Duodenal mucosa (tissue), 2 donors: Measurements from ENCODE around the gene ARHGDIA.

ENCODE experiments used
- H3K27ac ChIP-seq: one replicate; pipeline ENCODE4 v1.7.0; 2013; ENCODE audit warnings: low read depth, low read length
- H3K27me3 ChIP-seq, 2 donors: one replicate each; pipeline ENCODE4 v1.7.0; 2013; ENCODE audit warnings: low read length in 2 of 2, control low read depth in 1 of 2; ENCODE audit not compliant: insufficient read depth in 2 of 2, control insufficient read depth in 1 of 2
- H3K36me3 ChIP-seq, 2 donors: one replicate each; pipeline ENCODE4 v1.7.0; 2013; ENCODE audit warnings: low read length in 2 of 2, control low read depth in 1 of 2; ENCODE audit not compliant: insufficient read depth in 2 of 2, control insufficient read depth in 1 of 2
- H3K4me1 ChIP-seq, 2 donors: one replicate each; pipeline ENCODE4 v1.7.0; 2013; ENCODE audit warnings: low read length in 2 of 2, control low read depth in 1 of 2; ENCODE audit not compliant: insufficient read depth in 2 of 2, control insufficient read depth in 1 of 2
- H3K4me3 ChIP-seq, 2 donors: one replicate each; pipeline ENCODE4 v1.7.0; 2013; ENCODE audit warnings: low read length in 2 of 2, low read depth in 1 of 2
- H3K9ac ChIP-seq, 2 donors: one replicate each; pipeline ENCODE4 v1.7.0; 2013; ENCODE audit warnings: low read length in 2 of 2, low read depth in 1 of 2
- H3K9me3 ChIP-seq, 2 donors: one replicate each; pipeline ENCODE4 v1.7.0; 2013; ENCODE audit warnings: low read length in 2 of 2, control low read depth in 1 of 2; ENCODE audit not compliant: control insufficient read depth in 1 of 2

The ARHGDIA gene

GRCh38 chr17:81901167-81902022 lies 30.3 kb upstream of the ARHGDIA start:
- Histone ChIP-seq H3K9me3 (no peaks in the 10 kb centered on the region), H3K4me3 (no peak overlapping the region), H3K27me3 (no peaks in the 10 kb centered on the region), H3K9ac (no peak overlapping the region), H3K4me1 (peaks cover 4 to 14% of the 10 kb centered on the region in 2 donors), H3K36me3 (peaks cover 12 to 66% of the 10 kb centered on the region in 2 donors), H3K27ac (no peak overlapping the region)

- H3K27me3 ChIP-seq: no peaks in the 10 kb centered on the region
- peaks cover 4 to 14% of the 10 kb centered on the region in 2 donors for H3K4me1 ChIP-seq
- H3K9me3 ChIP-seq: no peaks in the 10 kb centered on the region
- peaks cover 14 to 62% of the 10 kb centered on the region in 2 donors for H3K36me3 ChIP-seq
- no peak overlapping the region for H3K4me3 ChIP-seq
- H3K9ac ChIP-seq: no peak overlapping the region
- no peak overlapping the region for H3K27ac ChIP-seq
Observed at GRCh38 chr17:81900181-81900820, 29.2 kb upstream of the ARHGDIA start.

- peaks cover 4 to 14% of the 10 kb centered on the region in 2 donors for H3K4me1 ChIP-seq
- H3K36me3 ChIP-seq: peaks cover 14 to 56% of the 10 kb centered on the region in 2 donors
- H3K9ac ChIP-seq: no peak overlapping the region
- no peak overlapping the region for H3K27ac ChIP-seq
- no peaks in the 10 kb centered on the region for H3K9me3 ChIP-seq
- no peak overlapping the region for H3K4me3 ChIP-seq
- H3K27me3 ChIP-seq: no peaks in the 10 kb centered on the region
Observed at GRCh38 chr17:81899514-81900166, 28.5 kb upstream of the ARHGDIA start.

- H3K27ac ChIP-seq: no peak overlapping the region
- no peaks in the 10 kb centered on the region for H3K27me3 ChIP-seq
- H3K9me3 ChIP-seq: no peaks in the 10 kb centered on the region
- peaks cover 17 to 54% of the 10 kb centered on the region in 2 donors for H3K36me3 ChIP-seq
- H3K4me1 ChIP-seq: peaks cover 4 to 14% of the 10 kb centered on the region in 2 donors
- no peak overlapping the region for H3K4me3 ChIP-seq
- H3K9ac ChIP-seq: no peak overlapping the region
Observed at GRCh38 chr17:81898885-81899284, 27.7 kb upstream of the ARHGDIA start.

GRCh38 chr17:81898029-81898866 lies 27.1 kb upstream of the ARHGDIA start:
- Histone ChIP-seq H3K27ac (no peak overlapping the region), H3K36me3 (peaks cover 17 to 53% of the 10 kb centered on the region in 2 donors)

GRCh38 chr17:81895400-81895799 lies 24.3 kb upstream of the ARHGDIA start:
- H3K27me3 ChIP-seq: no peaks in the 10 kb centered on the region
- H3K9me3 ChIP-seq: no peaks in the 10 kb centered on the region
- no peak overlapping the region for H3K4me3 ChIP-seq
- H3K36me3 ChIP-seq: peaks cover 15 to 51% of the 10 kb centered on the region in 2 donors
- peaks cover 2 to 3% of the 10 kb centered on the region in 2 donors for H3K4me1 ChIP-seq
- H3K27ac ChIP-seq: no peak overlapping the region
- no peak overlapping the region for H3K9ac ChIP-seq

More at GRCh38 chr17:81898029-81898866, 27.1 kb upstream of the ARHGDIA start:
- Histone ChIP-seq H3K9ac (no peak overlapping the region), H3K4me1 (peaks cover 4 to 14% of the 10 kb centered on the region in 2 donors), H3K4me3 (no peak overlapping the region), H3K9me3 (no peaks in the 10 kb centered on the region), H3K27me3 (no peaks in the 10 kb centered on the region)

- Histone ChIP-seq H3K27ac (peak overlapping the region; percentile 93), H3K4me3 (peak overlapping the region in 1 of 2 donors; percentile 88), H3K9ac (peak overlapping the region in 1 of 2 donors; percentile 86), H3K4me1 (peaks cover 10 to 13% of the 10 kb centered on the region in 2 donors), H3K9me3 (no peaks in the 10 kb centered on the region), H3K36me3 (peaks cover 30 to 47% of the 10 kb centered on the region in 2 donors), H3K27me3 (no peaks in the 10 kb centered on the region)
Observed at GRCh38 chr17:81891303-81891552, 20.1 kb upstream of the ARHGDIA start.

- H3K27ac ChIP-seq: peak overlapping the region; percentile 42
- no peaks in the 10 kb centered on the region for H3K9me3 ChIP-seq
- H3K27me3 ChIP-seq: no peaks in the 10 kb centered on the region
- H3K4me1 ChIP-seq: peaks cover 10 to 13% of the 10 kb centered on the region in 2 donors
- peak overlapping the region; percentile 88 to 93 for H3K4me3 ChIP-seq
- H3K9ac ChIP-seq: peak overlapping the region; percentile 81 to 86
- peaks cover 36 to 51% of the 10 kb centered on the region in 2 donors for H3K36me3 ChIP-seq
Observed at GRCh38 chr17:81890447-81891302, 19.5 kb upstream of the ARHGDIA start.

- Histone ChIP-seq H3K9ac (no peak overlapping the region), H3K36me3 (peaks cover 37 to 57% of the 10 kb centered on the region in 2 donors), H3K4me1 (peaks cover 10 to 13% of the 10 kb centered on the region in 2 donors), H3K27me3 (no peaks in the 10 kb centered on the region), H3K4me3 (no peak overlapping the region), H3K9me3 (no peaks in the 10 kb centered on the region), H3K27ac (no peak overlapping the region)
Observed at GRCh38 chr17:81889602-81890001, 18.5 kb upstream of the ARHGDIA start.
